GM18907 (cell line): ENCODE results near the gene NFKB2.
A peak's percentile ranks its signal among the peaks of the same experiment; 100 is the strongest.

Source experiments
- ATAC-seq: cut with Tn5 transposase; IDR thresholded peaks from one replicate; pipeline ENCODE4 v1.9.1; 2021; ENCODE audit warnings: mild to moderate bottlenecking, moderate library complexity; ENCODE audit not compliant: unreplicated experiment

NFKB2 gene

DNA sequence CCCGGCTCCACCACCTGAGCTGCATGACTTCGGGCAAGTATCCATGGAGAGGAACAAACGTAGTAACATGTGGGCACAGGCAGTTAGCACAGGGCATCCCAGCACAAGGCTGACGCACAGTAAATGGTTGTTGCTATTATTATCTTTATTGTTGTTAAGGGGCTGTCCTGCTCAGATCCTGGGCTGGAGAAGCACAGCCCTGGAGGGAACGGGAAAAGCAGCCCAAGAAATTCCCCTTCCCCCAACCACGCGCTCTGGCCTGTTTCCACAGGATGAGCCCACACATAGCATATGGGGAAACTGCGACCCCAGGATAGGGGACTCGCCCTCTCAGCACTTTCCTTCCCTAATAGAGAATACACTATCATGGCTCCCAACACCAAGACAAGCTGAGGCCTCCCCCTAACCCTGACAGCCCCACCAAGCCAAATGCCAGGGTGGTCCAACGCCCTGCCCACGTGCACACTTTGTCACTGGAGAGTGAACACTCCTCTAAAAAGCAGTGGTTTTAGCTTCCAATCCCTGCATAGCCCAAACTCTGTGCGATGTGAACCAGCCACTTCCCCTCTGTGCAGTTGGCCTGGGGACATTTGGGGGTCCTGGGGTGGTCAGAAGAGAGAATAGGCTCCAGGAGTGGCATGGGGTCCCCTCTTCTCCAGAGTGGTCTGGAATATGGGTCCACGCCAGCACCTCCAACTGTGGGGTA, 12.1 kb downstream of the NFKB2 start:
- no peak for ATAC-seq

DNA sequence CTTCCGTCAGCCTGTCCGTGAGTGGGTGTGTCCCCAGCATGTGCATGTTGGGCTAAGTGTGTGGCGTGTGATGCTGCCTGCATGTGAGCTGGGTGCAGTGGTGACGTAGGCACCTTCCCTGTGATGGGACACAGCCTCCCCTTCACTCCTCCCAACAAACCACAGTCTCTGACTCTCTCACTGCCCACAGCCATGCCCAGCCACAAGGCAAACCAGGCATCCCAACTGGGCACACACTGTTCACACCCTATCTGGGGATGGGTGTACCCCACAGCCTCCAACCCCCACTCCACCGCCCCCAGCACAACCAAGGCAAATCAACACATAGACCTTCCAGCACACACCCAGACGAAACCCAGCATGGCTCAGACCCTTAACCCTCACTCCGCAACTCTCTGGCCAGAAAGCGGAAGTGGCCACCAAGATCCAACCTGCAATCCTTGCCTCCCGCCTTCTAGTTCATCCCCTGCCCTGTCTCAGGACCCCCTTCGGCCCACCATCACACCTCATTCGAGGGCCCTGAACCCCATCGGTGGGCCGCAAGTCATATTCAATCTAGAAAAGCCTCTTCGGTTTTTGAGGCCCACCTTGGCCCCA, 12.7 kb downstream of the NFKB2 start:
- no peak for ATAC-seq

DNA sequence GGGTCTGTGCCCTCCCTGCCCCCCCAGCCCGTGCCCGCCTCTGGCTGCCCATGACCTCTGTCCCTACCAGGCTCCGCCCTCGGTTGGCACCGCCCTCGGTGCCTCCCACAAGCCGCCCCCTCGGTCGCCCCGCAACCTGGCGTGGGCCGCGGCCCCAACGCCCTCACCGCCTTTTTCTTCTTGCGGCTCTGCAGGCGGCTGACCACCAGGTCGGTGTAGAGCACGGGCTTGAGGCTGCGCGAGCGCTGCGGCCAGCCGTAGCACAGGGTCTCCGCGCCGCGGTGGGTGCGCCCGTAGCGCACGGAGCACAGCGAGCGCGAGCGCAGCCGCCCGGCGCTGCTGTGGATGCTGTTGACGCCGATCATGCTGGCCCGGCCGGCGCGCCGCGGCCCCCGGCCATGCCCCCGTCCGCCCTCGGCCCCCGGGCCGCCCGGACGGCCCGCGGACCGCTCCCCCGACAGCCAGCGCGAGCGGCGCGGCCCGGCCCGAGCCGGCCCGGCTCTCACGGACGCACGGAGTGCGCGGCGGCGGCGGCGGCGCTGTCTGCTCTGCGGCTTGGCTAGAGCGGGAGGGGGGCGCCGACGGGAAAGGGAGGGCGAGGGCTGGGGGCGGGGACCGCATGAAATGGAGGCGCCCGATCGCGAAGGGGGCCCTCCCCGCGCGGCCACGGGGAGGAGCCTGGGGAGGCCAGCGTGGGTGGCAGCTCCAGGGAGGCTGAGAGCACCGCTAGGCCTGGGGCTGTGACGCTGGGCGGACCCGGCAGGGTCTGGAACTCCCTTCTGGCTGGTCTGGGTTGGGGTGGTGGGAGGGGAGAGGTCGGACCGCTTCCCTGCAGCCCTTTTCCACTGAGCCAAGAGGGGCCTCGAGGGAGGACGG, 13.5 kb downstream of the NFKB2 start:
- no peak for ATAC-seq

DNA sequence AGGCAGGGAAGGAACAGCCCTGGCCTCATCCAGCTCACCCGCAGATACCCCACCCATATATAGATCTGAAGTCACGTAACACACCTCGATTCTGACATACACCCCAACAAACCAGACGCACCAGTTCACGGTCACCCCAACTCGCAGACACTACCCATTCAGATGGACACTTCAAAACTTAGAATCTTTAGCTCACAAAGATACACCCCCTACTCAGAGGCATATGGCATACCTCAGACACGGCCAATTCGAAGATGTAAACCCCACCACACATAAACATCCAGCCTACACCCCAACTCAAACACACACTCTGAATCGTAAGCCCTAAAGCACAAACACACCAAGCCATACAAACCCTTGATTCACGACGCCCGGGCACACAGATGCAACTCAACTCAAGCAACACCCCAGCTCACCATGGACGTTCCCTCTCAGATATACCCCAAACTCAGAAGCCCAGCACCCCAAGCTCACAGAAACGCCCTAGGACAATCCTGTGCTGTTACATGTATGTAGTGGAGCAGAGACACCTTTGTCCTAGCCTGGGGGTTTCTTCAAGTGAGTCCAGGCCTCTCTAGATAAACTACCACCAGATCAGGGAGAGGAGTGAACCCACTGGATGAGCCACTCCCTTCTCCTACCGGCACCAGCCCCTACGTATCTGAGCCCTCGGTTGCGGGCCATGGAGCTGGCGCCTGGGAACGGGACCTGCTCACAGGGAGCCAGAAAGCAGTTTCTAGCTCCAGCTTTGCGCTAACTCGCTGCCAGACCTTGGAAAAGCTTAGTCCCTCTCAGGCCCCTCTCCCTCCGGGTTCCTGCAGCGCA, 14.3 kb downstream of the NFKB2 start:
- no peak for ATAC-seq

DNA sequence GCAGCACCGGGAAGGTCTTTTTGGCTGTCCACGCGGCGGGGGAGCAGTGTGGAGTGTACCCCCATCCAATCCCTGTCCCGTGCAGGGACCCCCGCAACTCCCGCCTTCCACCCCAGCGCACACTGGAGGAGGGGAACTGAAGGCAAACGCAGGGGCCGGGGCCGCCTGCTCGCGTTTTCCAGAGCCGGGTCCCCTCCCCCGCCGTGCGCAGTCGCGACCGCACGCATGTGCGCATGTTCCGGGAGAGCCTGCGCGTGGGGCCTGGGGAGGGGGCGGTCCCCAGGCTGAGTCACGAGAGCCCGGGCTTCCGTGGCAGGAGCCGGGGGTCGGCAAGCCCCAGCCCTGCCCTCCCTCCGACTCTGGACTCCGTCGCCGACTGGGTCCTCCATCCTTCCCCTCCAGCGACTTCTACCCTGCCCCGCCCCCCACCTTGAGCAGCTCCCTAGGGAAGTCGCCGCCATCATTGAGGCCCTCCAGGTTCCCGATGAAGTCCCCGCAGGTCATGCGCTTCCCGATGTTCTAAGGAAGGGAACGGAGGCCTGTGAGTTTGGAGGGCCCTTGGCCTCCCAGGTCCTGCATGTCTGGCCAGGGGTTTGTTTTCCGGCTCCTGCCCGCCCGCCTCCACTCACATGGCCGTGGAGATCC, 15.0 kb downstream of the NFKB2 start:
- ATAC-seq, result no peak

DNA sequence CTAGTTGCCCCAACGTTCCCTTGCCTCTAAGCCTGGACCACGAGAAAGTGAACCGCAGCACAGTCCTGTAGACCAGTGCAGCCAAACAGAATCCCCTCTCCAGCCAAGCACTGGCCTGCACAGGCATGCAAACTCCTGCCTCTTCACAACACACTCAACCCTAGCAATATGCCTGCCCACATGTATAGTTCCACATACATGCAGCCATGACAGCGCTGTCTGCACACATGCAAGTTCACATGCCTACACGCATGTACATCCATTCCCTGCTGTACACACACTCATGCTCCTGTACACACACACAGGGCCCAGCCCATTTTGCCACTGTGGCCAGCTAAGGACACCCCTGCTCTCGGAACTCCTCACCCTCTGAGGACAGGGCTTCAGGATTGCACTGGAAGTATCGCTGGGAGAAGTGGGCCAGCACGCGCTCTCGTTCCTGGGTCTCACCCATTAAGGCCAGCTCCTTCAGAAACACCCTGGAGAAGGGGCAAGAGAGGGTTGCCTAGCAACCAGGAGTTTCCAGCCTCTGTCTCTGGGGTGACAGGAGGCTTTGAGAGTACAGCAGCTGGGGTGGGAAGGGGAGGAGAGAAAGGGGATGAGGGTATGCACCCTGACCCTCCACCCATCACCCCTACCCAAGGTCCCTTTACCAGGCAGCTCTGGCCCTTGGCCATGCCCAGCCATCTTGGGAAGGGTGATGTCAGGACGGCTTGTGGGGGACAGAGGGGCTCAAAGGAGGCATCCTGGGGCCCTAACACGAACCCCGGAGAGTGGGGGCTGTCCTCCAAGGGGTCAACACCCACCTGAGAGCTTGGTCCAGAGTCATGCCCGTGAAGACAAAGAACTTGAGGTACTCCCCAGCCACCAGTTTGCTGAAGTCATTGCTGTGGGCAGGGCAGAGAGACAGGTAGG, 16.1 kb downstream of the NFKB2 start:
- ATAC-seq, result no peak

DNA sequence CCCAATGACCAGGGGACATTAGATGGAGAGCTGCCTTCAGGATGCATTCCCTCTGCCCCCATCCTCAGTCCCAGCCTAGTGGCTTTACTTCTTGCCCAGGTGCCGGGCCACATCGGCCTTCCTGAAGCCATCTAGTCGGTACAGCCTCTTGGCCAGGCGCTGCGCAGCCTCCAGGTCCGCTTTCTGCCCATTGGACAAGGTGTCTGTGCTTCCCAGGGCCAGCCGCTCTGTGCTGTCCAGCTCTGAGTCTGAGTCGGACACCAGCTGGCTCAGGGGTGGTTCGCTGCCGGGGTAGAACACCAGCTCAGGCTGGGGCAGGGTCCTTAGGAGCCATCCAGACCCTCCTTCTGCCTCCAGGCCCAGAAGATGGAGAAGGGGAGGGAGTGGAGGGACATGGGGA, 16.8 kb downstream of the NFKB2 start:
- ATAC-seq, result no peak

DNA sequence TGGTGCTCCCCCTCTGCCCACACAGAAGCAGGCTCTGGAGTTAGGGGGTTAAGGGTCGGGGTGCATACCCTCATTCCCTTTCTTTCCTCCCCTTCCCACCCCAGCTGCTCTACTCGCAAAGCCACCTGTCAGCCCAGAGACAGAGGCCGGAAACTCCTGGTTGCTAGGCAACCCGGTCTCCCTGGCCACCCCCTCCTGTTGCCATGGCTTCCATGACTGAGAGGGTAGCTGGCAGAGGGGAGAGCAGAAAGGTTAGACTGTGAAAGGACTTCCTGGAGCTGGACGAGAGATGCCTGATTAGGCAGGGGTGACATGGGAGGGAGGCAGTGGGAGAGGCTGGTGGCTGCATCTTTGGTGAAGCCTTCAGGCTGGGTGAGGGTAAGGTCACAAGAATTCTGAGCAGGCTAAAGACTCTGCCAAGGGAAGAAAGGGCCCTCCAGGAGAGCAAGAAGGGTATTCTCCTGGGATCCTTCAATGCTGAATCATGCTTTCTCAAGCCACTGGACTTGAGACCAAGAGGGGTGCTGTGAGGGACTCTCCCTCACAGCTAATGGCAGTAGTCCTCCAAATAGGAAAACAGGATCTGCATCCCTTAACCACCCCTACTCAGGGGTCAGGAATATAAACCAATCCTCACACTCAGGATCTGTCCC, 17.7 kb downstream of the NFKB2 start:
- ATAC-seq, result no peak

DNA sequence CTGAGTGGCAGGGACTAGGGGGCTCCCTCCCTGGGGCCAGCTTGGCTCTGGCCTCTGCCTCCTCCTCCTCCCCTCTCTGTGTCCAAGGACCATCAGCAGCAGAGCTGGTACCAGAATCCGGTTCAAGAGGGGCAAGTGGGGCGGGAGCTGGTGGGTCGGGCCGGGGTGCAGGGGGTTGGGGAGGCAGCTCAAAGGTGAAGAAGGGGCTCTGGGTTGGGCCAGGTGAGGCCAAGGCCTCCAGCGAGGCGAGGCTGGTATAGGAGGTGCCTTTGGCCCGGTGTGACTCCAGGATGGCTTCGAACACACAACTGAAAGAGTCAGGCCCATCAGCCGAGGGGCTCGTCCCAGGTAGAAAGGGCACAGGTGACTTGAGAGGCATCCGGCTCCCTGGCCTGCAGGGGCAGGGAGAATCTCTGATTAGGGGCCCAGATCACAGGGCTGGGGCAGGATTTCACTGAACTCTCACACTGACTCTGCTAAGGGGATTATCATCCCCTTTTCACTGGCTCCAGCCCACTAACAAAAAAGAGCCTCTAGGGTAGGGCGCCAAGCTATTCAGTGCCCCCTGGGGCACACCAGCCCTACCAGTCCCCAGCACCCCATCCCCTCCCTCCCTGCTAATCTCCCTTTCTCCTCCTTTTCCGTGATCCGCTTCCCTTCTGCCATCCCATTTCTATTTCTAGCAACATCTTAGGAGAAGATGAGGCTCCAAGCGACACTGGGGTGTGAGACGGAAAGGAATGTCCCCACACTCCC, 18.5 kb downstream of the NFKB2 start:
- ATAC-seq, result no peak

DNA sequence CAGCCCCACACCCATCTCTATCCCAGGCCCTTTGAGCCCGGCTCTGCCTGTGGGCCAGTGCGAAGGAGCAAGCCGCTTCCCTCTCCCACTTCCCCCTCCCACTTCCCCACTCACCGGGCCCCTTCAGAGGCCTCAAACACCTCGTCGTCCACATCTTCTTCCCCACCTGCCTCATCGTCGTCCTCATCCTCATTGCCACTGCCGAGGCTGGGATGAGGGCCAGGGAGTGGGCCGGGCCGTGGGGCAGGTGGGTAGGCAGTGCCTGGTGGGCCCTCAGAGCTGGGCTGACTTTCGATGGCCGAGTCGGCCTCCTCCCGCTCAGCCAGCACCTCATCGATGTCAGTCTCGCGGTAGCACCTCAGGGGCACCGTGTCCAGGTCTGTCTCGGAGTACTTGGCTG, 19.2 kb downstream of the NFKB2 start:
- no peak for ATAC-seq

DNA sequence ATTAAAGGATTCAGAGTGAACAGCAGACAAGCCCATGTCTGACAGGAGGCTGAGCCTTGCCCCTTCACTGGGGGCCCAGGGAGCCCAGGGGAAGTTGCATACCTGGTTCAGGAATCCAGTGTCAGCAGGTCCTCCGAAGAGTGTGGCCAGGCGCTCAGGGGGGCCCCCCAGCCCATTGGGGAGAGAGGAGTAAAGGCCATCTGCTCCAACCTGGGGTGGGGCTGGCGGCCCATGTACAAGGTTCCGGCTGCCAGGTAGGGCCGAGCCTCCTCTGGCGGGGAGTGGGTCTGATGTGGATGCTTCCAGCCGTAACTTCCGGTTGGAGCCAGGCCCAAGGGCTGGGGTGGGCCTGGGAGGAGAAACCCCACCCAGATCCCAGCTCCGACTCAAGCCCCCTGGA, 20.8 kb downstream of the NFKB2 start:
- no peak for ATAC-seq

DNA sequence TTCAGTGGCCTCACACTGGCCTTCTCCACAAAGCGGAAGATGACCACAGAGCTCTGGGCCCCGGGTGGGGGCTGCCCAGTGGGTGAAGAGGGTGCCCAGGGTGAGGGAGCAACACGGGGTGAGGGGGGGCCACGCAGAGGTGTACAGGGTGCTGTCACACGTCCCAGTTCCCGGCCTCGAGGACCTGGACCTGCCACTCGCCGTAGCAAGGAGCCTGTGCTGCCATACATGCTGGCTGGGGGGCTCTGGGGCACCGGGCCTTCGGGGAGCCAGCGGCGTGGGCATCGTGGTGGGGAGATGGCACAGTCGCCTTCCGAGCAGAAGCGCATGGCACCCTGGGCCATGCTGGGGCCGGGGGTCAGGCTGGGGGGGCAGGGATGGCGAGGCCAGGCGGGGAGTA, 21.2 kb downstream of the NFKB2 start:
- no peak for ATAC-seq

DNA sequence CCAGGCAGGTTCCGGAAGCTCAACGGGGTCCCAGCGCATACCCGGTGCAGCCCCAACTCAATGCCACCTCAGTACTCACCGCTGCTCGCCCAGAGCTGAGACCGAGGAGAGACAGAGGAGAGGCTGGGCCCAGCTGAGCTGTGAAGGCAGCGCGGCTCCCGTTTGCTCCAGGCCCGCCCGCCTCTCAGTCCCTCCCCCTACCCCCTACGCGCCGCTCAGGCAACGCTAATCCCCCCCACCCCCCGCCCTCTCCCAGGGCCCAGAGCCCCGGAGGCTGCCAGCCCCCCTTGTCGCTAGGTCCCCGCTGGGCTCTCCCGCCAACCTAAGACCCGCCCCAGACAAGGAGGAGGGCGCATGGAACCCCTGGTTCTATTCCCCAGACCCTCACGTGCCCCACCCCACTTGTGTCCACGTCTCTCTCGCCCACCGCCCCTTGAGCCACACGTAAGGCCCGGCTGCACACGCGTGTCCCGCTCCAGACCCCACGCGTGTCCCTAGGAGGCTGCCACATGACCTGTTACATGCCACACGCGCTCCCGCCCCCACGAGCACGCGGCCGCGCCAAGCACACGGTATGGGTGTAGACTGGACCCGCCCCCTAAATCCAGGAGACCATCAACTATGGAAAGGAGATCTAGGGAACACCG, 23.2 kb downstream of the NFKB2 start, which contains the start of gene PSD:
Gene PSD (minus strand): TSS at position 164 of the 647 bp plus-strand sequence. CDS start 1,747 bp downstream, outside the sequence.
- no peak for ATAC-seq

DNA sequence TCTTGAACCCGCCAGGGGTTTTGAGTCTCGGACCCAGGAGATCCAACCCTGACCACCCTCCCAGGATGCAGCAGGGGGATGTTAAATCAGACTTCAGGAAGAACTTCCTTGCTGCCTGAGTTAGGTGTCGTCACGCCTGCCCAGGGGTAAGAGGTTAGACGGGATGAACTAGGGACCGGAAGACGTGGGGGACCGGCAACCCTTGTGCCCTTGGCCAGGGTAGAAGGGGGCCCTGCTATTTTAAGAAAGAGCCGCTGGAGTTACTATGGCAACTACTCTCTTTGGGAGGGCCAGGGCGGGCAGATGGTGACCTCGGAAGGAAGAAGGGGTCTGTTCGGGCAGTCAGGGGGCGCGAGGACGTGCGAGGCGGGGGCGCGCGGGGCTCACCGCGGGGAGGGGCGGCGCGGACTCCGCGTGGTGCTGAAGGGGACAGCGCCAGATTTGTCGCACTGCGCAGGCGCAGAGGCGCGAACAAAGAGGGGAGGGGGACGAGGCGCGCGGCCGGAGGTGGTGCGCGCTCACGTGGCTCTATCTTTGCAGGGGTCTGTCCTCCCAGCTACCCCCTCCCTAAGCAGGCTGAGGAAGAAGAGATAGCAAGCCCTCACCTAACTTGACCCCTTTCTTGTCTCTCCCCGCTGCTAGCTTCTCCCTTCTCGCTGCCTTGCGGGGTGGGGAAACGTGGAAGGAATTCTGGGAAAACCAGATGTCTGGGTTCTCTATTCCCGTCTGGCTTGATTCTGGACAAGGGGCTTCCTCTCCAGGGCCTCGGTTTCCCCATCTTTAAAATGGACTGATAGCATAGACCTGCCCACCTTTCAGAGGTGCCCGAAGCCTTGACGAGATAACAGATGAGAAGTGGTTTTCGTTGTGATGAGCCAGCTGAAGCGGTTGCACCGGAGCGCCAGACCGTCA, 24.0 kb downstream of the NFKB2 start:
- ATAC-seq, result no peak

DNA sequence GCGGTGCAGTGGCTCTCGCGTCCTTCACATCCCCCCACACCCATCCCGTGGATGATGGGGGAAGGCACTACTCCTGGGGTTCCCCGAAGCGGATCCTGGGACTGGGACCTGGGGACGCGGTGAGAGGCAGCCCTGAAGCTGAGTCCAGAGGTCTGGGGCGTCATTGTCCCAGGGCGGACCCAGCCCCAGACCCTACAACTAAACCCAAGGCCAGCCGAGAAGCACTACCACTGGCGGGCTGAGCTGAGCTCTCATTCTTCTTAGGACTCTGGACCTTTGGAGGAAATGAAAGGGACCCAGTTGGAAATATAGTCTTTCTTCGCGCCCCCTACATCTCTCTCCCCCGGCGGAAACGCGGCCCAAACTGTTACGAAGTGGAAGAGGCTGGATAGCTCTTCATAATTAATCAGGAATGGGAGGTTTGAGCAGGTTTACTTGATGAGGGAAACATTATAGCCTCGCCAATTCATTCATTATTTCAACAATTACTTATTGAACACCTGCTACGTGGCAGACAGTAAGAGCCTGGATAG, 24.7 kb downstream of the NFKB2 start:
- no peak for ATAC-seq

DNA sequence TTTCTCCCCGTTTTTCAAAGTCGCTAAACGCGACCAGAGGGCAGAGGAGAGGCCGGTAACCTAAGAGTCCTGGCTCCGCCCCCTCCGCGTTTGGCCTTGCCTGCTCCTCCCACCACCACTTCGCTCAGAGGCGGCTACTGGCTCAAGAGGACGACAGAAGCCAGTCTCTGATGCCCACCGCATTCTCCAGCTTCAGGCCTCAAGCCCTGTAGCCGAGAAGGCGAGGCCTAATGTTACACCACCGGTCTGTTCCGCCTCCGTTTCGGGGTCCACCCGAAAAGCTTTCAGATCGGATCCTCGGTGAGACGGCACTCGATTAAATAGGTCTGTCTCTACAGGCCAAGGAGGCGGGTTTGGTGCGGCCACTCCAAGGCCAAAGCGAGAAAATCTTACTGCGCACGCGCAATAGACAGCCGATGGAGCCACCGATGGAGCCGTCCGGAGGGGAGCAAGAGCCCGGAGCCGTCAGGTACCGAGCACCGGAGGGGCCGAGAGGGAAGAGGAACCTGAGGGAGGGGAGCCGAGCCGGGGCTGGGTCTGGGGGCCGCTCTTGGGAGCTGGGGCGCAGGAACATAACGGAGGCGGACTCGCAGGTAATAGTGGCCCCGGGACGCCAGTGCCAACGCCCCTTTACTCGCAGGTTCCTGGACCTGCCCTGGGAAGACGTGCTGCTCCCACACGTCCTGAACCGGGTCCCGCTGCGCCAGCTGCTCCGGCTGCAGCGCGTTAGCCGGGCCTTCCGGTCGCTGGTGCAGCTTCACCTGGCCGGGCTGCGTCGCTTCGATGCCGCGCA, 25.4 kb downstream of the NFKB2 start, which contains the start of gene FBXL15:
Gene FBXL15 (plus strand): TSS at position 123 of the 793 bp plus-strand sequence. CDS start 294 bp downstream, at position 417.
- ATAC-seq, result peak; percentile 72
